HepG2 (cell line): ENCODE data around the gene ROMO1. TPM values are rescaled to one million over a fixed set of nuclear protein-coding genes. Genes with fewer than 3 reads are reported as not detected.

ENCODE experiments used
- ATM ChIP-seq: fragments of 450-650 bp; IDR thresholded peaks from 2 replicates; pipeline ENCODE4 v1.7.1; 2017; ENCODE audit warnings: mild to moderate bottlenecking, borderline replicate concordance
- HNF4A ChIP-seq: sonication (generic); formaldehyde crosslinking; IDR thresholded peaks from 2 replicates; pipeline ENCODE4 v1.4.0; 2020; ENCODE audit warnings: missing genetic modification reagents
- HNRNPH1 ChIP-seq: fragments of 200-400 bp; formaldehyde crosslinking; optimal IDR thresholded peaks from 2 replicates; pipeline ENCODE3; 2017; ENCODE audit warnings: mild to moderate bottlenecking, low read depth, low read length
- PHF8 ChIP-seq: sonication (generic); formaldehyde crosslinking; IDR thresholded peaks from 2 replicates; pipeline ENCODE4 v1.5.0; 2020; ENCODE audit warnings: missing genetic modification reagents
- RAD21 ChIP-seq: fragments of 450-650 bp; formaldehyde crosslinking; IDR thresholded peaks from 2 replicates; pipeline ENCODE4 v1.5.0; 2020; ENCODE audit warnings: mild to moderate bottlenecking
- SAP130 ChIP-seq: IDR thresholded peaks from 2 replicates; pipeline ENCODE4 v1.6.1; 2016; ENCODE audit warnings: low read depth
- STAT5B ChIP-seq: sonication (generic); formaldehyde crosslinking; IDR thresholded peaks from 2 replicates; pipeline ENCODE4 v1.4.0; 2020; ENCODE audit warnings: missing genetic modification reagents
- TRIM24 ChIP-seq: sonication (generic); formaldehyde crosslinking; IDR thresholded peaks from 2 replicates; pipeline ENCODE4 v1.8.0; 2022; ENCODE audit warnings: mild to moderate bottlenecking, missing genetic modification reagents
- ZNF230 ChIP-seq: sonication (generic); formaldehyde crosslinking; IDR thresholded peaks from 2 replicates; pipeline ENCODE4 v1.4.0; 2020; ENCODE audit warnings: mild to moderate bottlenecking, missing genetic modification reagents
- ZNF558 ChIP-seq: sonication (generic); formaldehyde crosslinking; IDR thresholded peaks from 2 replicates; pipeline ENCODE4 v1.9.0; 2022; ENCODE audit warnings: mild to moderate bottlenecking, missing genetic modification reagents, borderline replicate concordance
- polyA plus RNA-seq, 8 experiments: library from polyadenylated mRNA; depleted of rRNA in 3 of 8; stranded (reverse) in 7 of 8; unstranded in 1 of 8; fragments of >200 nt; fragmentation: Illumina TruSeq in 4 of 8; extraction: Trizol in 4 of 8; gene quantifications; 2 replicates each; pipeline versions ENCODE4 v1.2.1 to v1.2.3, GENCODE V29; 2011 to 2016; ENCODE audit warnings: low read depth in 4 of 8, missing spikeins in 1 of 8, mixed read lengths in 1 of 8; ENCODE audit not compliant: insufficient read depth in 1 of 8
- total RNA-seq, 5 experiments: library from RNA; depleted of rRNA; stranded (reverse); fragments of >200 nt; fragmentation: Illumina TruSeq; extraction: Trizol; gene quantifications; 2 replicates each; pipeline ENCODE4 v1.2.3, GENCODE V29; 2016; ENCODE audit warnings: low read depth in 1 of 5
- TF ChIP-seq, protein P1 (sequence below): sonication (generic); formaldehyde crosslinking; conservative IDR thresholded peaks from 2 replicates; pipeline ENCODE4 v1.8.0; 2022; ENCODE audit warnings: mild to moderate bottlenecking, moderate library complexity, missing genetic modification reagents
- TF ChIP-seq, protein P2 (sequence below): sonication (generic); formaldehyde crosslinking; IDR thresholded peaks from 2 replicates; pipeline ENCODE4 v1.8.1; 2023; ENCODE audit warnings: missing genetic modification reagents, inconsistent platforms, borderline replicate concordance
- TF ChIP-seq, protein P3 (sequence below): sonication (generic); formaldehyde crosslinking; IDR thresholded peaks from 2 replicates; pipeline ENCODE4 v1.4.0; 2020; ENCODE audit warnings: missing genetic modification reagents
- TF ChIP-seq, protein P4 (sequence below): sonication (generic); formaldehyde crosslinking; IDR thresholded peaks from 2 replicates; pipeline ENCODE4 v1.4.0; 2020; ENCODE audit warnings: missing genetic modification reagents, borderline replicate concordance
- TF ChIP-seq, protein P5 (sequence below): sonication (generic); formaldehyde crosslinking; IDR thresholded peaks from 2 replicates; pipeline ENCODE4 v1.9.0; 2021; ENCODE audit warnings: missing genetic modification reagents, mild to moderate bottlenecking, borderline replicate concordance

Gene ROMO1
- total and polyA plus RNA-seq, 2 of the 13 experiments (the other 11 are each of a cell fraction or from before 2014, with no cell fraction given), result 636 to 755 TPM

DNA sequence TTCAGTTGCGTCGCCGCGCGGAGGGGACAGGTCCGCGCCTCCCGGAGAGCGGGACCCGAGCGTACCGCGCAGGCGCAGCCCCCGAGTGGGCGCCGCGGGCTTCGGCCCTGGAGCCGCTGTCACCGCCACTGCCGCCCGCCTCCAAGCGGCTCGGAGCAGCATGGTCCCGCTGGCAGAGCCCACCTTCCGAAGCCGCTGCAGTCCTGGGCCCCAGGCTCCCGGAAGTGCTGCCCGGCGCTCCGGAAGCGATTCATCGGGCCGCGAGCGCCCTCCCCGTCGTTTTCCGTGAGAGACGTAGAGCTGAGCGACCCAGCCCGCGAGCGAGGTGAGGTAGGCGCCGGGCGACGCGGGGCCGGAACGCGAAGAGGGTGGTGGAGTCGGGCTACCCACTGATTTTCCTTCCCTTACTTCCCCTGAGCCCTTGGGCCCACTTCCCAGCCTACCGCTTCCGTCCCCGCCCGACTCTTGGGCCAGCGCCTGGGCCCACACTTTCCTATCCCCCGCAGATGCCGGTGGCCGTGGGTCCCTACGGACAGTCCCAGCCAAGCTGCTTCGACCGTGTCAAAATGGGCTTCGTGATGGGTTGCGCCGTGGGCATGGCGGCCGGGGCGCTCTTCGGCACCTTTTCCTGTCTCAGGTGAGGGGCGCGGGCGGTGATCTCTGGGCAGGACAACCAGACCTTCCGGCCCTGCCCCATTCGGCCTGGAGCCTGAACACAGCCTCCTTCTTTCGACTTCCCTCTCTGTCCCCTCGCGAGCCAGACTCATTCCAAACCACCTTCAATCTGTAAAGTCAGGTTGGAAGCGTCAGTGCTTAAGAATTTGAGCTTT, at the start of gene ROMO1, which contains the start of gene NFS1 (continued):
- TF ChIP-seq, protein P1, sequence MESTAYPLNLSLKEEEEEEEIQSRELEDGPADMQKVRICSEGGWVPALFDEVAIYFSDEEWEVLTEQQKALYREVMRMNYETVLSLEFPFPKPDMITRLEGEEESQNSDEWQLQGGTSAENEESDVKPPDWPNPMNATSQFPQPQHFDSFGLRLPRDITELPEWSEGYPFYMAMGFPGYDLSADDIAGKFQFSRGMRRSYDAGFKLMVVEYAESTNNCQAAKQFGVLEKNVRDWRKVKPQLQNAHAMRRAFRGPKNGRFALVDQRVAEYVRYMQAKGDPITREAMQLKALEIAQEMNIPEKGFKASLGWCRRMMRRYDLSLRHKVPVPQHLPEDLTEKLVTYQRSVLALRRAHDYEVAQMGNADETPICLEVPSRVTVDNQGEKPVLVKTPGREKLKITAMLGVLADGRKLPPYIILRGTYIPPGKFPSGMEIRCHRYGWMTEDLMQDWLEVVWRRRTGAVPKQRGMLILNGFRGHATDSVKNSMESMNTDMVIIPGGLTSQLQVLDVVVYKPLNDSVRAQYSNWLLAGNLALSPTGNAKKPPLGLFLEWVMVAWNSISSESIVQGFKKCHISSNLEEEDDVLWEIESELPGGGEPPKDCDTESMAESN (CRISPR knock-in tag), result peak; percentile 99
- TF ChIP-seq, protein P2, sequence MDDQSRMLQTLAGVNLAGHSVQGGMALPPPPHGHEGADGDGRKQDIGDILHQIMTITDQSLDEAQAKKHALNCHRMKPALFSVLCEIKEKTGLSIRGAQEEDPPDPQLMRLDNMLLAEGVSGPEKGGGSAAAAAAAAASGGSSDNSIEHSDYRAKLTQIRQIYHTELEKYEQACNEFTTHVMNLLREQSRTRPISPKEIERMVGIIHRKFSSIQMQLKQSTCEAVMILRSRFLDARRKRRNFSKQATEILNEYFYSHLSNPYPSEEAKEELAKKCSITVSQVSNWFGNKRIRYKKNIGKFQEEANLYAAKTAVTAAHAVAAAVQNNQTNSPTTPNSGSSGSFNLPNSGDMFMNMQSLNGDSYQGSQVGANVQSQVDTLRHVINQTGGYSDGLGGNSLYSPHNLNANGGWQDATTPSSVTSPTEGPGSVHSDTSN (CRISPR knock-in tag), result peak; percentile 72; the same call in 1 of the 2 replicates
- peak; percentile 87 for TF ChIP-seq STAT5B (CRISPR knock-in tag)
- TF ChIP-seq ATM, result no peak
- TF ChIP-seq ZNF558 (CRISPR knock-in tag), result peak; percentile 97
- TF ChIP-seq RAD21, result peak; percentile 96
- no peak for TF ChIP-seq TRIM24 (CRISPR knock-in tag)
- TF ChIP-seq HNF4A (CRISPR knock-in tag), result no peak; the same call in 1 of the 2 replicates
- TF ChIP-seq ZNF230 (CRISPR knock-in tag), result peak; percentile 77; the same call in 1 of the 2 replicates
- TF ChIP-seq, protein P3, sequence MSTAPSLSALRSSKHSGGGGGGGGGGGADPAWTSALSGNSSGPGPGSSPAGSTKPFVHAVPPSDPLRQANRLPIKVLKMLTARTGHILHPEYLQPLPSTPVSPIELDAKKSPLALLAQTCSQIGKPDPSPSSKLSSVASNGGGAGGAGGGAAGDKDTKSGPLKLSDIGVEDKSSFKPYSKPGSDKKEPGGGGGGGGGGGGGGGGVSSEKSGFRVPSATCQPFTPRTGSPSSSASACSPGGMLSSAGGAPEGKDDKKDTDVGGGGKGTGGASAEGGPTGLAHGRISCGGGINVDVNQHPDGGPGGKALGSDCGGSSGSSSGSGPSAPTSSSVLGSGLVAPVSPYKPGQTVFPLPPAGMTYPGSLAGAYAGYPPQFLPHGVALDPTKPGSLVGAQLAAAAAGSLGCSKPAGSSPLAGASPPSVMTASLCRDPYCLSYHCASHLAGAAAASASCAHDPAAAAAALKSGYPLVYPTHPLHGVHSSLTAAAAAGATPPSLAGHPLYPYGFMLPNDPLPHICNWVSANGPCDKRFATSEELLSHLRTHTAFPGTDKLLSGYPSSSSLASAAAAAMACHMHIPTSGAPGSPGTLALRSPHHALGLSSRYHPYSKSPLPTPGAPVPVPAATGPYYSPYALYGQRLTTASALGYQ (CRISPR knock-in tag), result peak; percentile 88
- TF ChIP-seq SAP130 (CRISPR knock-in tag), result peak; percentile 100
- peak; percentile 100 for TF ChIP-seq PHF8
- TF ChIP-seq, protein P4, sequence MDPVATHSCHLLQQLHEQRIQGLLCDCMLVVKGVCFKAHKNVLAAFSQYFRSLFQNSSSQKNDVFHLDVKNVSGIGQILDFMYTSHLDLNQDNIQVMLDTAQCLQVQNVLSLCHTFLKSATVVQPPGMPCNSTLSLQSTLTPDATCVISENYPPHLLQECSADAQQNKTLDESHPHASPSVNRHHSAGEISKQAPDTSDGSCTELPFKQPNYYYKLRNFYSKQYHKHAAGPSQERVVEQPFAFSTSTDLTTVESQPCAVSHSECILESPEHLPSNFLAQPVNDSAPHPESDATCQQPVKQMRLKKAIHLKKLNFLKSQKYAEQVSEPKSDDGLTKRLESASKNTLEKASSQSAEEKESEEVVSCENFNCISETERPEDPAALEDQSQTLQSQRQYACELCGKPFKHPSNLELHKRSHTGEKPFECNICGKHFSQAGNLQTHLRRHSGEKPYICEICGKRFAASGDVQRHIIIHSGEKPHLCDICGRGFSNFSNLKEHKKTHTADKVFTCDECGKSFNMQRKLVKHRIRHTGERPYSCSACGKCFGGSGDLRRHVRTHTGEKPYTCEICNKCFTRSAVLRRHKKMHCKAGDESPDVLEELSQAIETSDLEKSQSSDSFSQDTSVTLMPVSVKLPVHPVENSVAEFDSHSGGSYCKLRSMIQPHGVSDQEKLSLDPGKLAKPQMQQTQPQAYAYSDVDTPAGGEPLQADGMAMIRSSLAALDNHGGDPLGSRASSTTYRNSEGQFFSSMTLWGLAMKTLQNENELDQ (CRISPR knock-in tag), result 0 out of 2 replicates have a peak, but pooled peaks have one; percentile 35
- TF ChIP-seq HNRNPH1, result no peak
- TF ChIP-seq, protein P5, sequence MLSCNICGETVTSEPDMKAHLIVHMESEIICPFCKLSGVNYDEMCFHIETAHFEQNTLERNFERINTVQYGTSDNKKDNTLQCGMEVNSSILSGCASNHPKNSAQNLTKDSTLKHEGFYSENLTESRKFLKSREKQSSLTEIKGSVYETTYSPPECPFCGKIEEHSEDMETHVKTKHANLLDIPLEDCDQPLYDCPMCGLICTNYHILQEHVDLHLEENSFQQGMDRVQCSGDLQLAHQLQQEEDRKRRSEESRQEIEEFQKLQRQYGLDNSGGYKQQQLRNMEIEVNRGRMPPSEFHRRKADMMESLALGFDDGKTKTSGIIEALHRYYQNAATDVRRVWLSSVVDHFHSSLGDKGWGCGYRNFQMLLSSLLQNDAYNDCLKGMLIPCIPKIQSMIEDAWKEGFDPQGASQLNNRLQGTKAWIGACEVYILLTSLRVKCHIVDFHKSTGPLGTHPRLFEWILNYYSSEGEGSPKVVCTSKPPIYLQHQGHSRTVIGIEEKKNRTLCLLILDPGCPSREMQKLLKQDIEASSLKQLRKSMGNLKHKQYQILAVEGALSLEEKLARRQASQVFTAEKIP (CRISPR knock-in tag), result no peak
